OCI-LY1 (cell line): ENCODE data around the gene PYROXD2.

Experiments used
- EZH2 ChIP-seq: fragments of 200-600 bp; sonication (generic), shearing (Covaris generic); IDR thresholded peaks from 2 replicates; pipeline ENCODE4 v1.8.0; 2017; ENCODE audit warnings: borderline replicate concordance, mixed run types, mild to moderate bottlenecking, antibody characterized with exemption, low read length, moderate library complexity, mixed read lengths
- TF ChIP-seq, protein P1 (sequence below): fragments of 200-600 bp; sonication (generic), shearing (Covaris generic); IDR thresholded peaks from 2 replicates; pipeline ENCODE4 v1.5.1; 2017; ENCODE audit warnings: mild to moderate bottlenecking, antibody characterized with exemption, low read length, moderate library complexity, mixed read lengths

DNA sequence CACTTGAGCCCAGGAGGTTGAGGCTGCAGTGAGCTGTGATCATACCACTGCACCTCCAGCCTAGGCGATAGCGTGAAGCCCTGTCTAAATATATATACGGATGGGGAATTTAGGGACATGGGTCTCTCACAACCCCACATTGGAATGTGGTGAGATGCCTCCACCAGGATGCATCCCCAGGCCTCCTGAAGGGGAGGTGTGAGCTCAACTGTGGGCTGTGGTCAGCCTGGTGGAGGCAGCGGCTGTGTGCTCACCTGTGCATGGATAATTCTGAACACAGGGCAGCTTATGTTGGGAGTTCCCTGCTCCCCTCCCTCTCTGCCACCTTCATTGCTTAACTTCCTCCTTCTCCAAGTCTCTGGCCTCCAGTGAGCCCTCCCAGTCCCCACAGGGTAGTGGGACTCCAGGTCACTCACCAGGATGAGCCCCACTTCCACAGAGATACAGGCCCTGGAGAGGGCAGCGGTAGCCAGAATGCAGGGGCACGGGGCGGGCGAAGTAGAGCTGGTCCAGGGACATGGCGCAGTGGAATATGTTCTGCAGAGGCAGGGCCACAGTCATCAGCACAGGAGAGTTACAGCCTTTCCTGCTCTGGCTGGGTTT lies 30.4 kb downstream of the PYROXD2 start:
- TF ChIP-seq, protein P1, sequence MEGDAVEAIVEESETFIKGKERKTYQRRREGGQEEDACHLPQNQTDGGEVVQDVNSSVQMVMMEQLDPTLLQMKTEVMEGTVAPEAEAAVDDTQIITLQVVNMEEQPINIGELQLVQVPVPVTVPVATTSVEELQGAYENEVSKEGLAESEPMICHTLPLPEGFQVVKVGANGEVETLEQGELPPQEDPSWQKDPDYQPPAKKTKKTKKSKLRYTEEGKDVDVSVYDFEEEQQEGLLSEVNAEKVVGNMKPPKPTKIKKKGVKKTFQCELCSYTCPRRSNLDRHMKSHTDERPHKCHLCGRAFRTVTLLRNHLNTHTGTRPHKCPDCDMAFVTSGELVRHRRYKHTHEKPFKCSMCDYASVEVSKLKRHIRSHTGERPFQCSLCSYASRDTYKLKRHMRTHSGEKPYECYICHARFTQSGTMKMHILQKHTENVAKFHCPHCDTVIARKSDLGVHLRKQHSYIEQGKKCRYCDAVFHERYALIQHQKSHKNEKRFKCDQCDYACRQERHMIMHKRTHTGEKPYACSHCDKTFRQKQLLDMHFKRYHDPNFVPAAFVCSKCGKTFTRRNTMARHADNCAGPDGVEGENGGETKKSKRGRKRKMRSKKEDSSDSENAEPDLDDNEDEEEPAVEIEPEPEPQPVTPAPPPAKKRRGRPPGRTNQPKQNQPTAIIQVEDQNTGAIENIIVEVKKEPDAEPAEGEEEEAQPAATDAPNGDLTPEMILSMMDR: no peak
- TF ChIP-seq EZH2: no peak
